Testis (tissue), 2 donors: ENCODE results near the gene ACP3.

ENCODE experiments used
- POLR2A ChIP-seq: fragments of 450-650 bp; IDR thresholded peaks from one replicate; pipeline ENCODE4 v1.6.1; 2017; ENCODE audit warnings: antibody characterized with exemption, mild to moderate bottlenecking, moderate library complexity
- TF ChIP-seq, protein P1 (sequence below), 3 experiments: fragments of 450-650 bp in 2 of 3; fragments of 200-600 bp in 1 of 3; sonication (generic) in 1 of 3; IDR thresholded peaks; one replicate each; pipeline ENCODE4 v1.5.1; 2016 to 2019; ENCODE audit warnings: antibody characterized with exemption in 3 of 3, mild to moderate bottlenecking in 2 of 3, moderate library complexity in 1 of 3

GRCh38 chr3:132378846-132379245 is 61.6 kb downstream of the ACP3 start:
- TF ChIP-seq, protein P1, sequence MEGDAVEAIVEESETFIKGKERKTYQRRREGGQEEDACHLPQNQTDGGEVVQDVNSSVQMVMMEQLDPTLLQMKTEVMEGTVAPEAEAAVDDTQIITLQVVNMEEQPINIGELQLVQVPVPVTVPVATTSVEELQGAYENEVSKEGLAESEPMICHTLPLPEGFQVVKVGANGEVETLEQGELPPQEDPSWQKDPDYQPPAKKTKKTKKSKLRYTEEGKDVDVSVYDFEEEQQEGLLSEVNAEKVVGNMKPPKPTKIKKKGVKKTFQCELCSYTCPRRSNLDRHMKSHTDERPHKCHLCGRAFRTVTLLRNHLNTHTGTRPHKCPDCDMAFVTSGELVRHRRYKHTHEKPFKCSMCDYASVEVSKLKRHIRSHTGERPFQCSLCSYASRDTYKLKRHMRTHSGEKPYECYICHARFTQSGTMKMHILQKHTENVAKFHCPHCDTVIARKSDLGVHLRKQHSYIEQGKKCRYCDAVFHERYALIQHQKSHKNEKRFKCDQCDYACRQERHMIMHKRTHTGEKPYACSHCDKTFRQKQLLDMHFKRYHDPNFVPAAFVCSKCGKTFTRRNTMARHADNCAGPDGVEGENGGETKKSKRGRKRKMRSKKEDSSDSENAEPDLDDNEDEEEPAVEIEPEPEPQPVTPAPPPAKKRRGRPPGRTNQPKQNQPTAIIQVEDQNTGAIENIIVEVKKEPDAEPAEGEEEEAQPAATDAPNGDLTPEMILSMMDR (IDR thresholded peaks at IDR 0.05): no peak
- TF ChIP-seq POLR2A: no peak
